ENCODE results near the gene LSS.
"Not testable (repeated sequence)": the region's sequence is repeated elsewhere in the genome, so short reads cannot be mapped to it uniquely, and the experiment has no call there.

LSS gene

GRCh38 chr21:46178961-46179360, 49.6 kb downstream of the LSS start:
- H3K4me1 ChIP-seq (ENCODE audit: control insufficient read depth, insufficient read depth, low read length) = no peaks in the 10 kb centered on the region; the same call in 1 of the 2 replicates
- no peak overlapping the region for H3K4me3 ChIP-seq (ENCODE audit: low read length)
- WGBS (ENCODE audit: insufficient coverage, insufficient read length) = no CpG with 5 or more reads among the region's 4 CpGs
- no peak overlapping the region for H3K27ac ChIP-seq (ENCODE audit: low read length)
- DNase-seq (ENCODE audit: low read depth, low spot score) = no peak
- H3K9me3 ChIP-seq (ENCODE audit: control insufficient read depth, insufficient read depth, low read length) = no peaks in the 10 kb centered on the region
- peaks cover 2% of the 10 kb centered on the region; the same call in 1 of the 2 replicates for H3K36me3 ChIP-seq (ENCODE audit: control insufficient read depth, insufficient read depth, low read length)
- H3K27me3 ChIP-seq (ENCODE audit: control insufficient read depth, insufficient read depth, low read length) = no peaks in the 10 kb centered on the region

GRCh38 chr21:46176443-46177129, 52.0 kb downstream of the LSS start:
- not testable (repeated sequence) for H3K27ac ChIP-seq (ENCODE audit: low read length); H3K36me3 ChIP-seq (ENCODE audit: control insufficient read depth, insufficient read depth, low read length); H3K9me3 ChIP-seq (ENCODE audit: control insufficient read depth, insufficient read depth, low read length); H3K27me3 ChIP-seq (ENCODE audit: control insufficient read depth, insufficient read depth, low read length); DNase-seq (ENCODE audit: low read depth, low spot score); H3K4me3 ChIP-seq (ENCODE audit: low read length); H3K4me1 ChIP-seq (ENCODE audit: control insufficient read depth, insufficient read depth, low read length)
- WGBS (ENCODE audit: insufficient coverage, insufficient read length) = no CpG with 5 or more reads among the region's 3 CpGs

DNA sequence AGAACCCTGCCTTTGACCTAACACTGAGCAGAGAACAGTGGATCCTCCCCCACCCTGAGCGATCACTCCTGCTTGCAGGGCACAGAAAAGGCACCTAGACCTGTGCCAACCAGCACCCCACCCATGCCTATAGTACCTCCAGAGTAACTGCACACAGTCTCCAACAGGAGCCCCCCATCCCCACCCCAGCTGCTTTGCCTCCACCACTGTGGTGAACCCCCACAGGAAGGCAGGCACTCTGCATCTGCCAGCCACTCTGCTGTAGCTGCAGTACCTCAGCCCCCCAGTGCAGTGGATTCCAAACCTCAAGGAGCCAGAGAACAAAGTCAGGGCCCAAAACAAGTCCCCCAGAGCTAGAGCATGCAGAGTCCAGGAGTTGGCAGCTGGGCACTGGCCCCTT, 55.0 kb downstream of the LSS start:
- no peak overlapping the region for H3K27ac ChIP-seq (ENCODE audit: low read length)
- WGBS (ENCODE audit: insufficient coverage, insufficient read length) = no CpG with 5 or more reads among the region's 1 CpG
- no peaks in the 10 kb centered on the region for H3K4me1 ChIP-seq (ENCODE audit: control insufficient read depth, insufficient read depth, low read length)
- no peaks in the 10 kb centered on the region for H3K27me3 ChIP-seq (ENCODE audit: control insufficient read depth, insufficient read depth, low read length)
- H3K4me3 ChIP-seq (ENCODE audit: low read length) = no peak overlapping the region; the same call in 1 of the 2 replicates
- DNase-seq (ENCODE audit: low read depth, low spot score) = no peak
- no peaks in the 10 kb centered on the region; the same call in 1 of the 2 replicates for H3K9me3 ChIP-seq (ENCODE audit: control insufficient read depth, insufficient read depth, low read length)
- no peaks in the 10 kb centered on the region for H3K36me3 ChIP-seq (ENCODE audit: control insufficient read depth, insufficient read depth, low read length)

GRCh38 chr21:46172863-46173528, 55.6 kb downstream of the LSS start:
- H3K27ac ChIP-seq (ENCODE audit: low read length) = no peak overlapping the region
- no peaks in the 10 kb centered on the region for H3K27me3 ChIP-seq (ENCODE audit: control insufficient read depth, insufficient read depth, low read length)
- DNase-seq (ENCODE audit: low read depth, low spot score) = no peak
- no peaks in the 10 kb centered on the region; the same call in 1 of the 2 replicates for H3K9me3 ChIP-seq (ENCODE audit: control insufficient read depth, insufficient read depth, low read length)
- WGBS (ENCODE audit: insufficient coverage, insufficient read length) = no CpG with 5 or more reads among the region's 6 CpGs
- H3K4me3 ChIP-seq (ENCODE audit: low read length) = no peak overlapping the region; the same call in 1 of the 2 replicates
- no peaks in the 10 kb centered on the region; the same call in 1 of the 2 replicates for H3K36me3 ChIP-seq (ENCODE audit: control insufficient read depth, insufficient read depth, low read length)
- H3K4me1 ChIP-seq (ENCODE audit: control insufficient read depth, insufficient read depth, low read length) = no peaks in the 10 kb centered on the region; the same call in 1 of the 2 replicates

DNA sequence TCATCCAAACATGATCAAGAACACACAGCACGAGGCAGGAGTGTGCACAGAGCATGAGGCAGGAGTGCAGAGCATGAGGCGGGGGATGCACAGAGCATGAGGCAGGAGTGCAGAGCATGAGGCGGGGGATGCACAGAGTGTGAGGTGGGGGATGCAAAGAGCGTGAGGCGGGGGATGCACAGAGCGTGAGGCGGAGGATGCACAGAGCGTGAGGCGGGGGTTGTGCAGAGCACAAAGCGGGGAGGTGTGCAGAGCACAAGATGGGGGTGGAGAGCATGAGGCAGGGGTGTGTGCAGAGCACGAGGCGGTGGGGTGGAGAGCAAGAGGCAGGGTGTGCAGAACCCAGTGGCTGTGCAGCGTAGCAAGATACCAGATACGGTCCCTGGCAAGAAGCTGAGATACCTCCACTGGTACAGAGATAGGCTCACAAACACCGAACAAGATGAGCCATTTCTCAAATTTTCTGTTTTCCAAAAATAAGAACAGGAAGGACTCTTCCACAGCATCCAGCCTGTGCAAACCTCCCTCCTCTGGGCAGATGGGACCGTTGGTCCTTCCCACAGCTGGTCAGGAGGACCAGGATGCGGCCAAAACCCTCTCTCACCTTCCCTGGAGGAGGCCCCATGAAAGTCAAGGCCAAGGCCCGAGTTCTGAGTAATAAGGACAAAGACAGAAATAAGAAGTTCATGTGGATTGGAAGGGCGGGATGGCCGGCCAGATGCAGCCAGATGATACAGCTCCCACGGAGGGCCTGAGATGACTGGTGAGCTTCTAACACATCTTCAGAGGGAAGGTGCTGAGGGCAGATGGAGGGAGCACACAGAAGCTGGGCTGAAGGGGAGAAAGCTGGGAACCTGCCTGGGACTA, 56.3 kb downstream of the LSS start:
- Histone ChIP-seq H3K4me3 (ENCODE audit: low read length) (no peak overlapping the region), H3K27ac (ENCODE audit: low read length) (no peak overlapping the region), H3K9me3 (ENCODE audit: control insufficient read depth, insufficient read depth, low read length) (no peaks in the 10 kb centered on the region; the same call in 1 of the 2 replicates), H3K4me1 (ENCODE audit: control insufficient read depth, insufficient read depth, low read length) (no peaks in the 10 kb centered on the region; the same call in 1 of the 2 replicates), H3K27me3 (ENCODE audit: control insufficient read depth, insufficient read depth, low read length) (no peaks in the 10 kb centered on the region), H3K36me3 (ENCODE audit: control insufficient read depth, insufficient read depth, low read length) (no peaks in the 10 kb centered on the region; the same call in 1 of the 2 replicates)
- no CpG with 5 or more reads among the region's 21 CpGs for WGBS (ENCODE audit: insufficient coverage, insufficient read length)
- DNase-seq (ENCODE audit: low read depth, low spot score) = no peak

- H3K36me3 ChIP-seq (ENCODE audit: control insufficient read depth, insufficient read depth, low read length) = no peaks in the 10 kb centered on the region; the same call in 1 of the 2 replicates
- H3K9me3 ChIP-seq (ENCODE audit: control insufficient read depth, insufficient read depth, low read length) = no peaks in the 10 kb centered on the region; the same call in 1 of the 2 replicates
- no CpG with 5 or more reads among the region's 2 CpGs for WGBS (ENCODE audit: insufficient coverage, insufficient read length)
- no peaks in the 10 kb centered on the region for H3K27me3 ChIP-seq (ENCODE audit: control insufficient read depth, insufficient read depth, low read length)
- no peak overlapping the region for H3K4me3 ChIP-seq (ENCODE audit: low read length)
- DNase-seq (ENCODE audit: low read depth, low spot score) = no peak
- H3K4me1 ChIP-seq (ENCODE audit: control insufficient read depth, insufficient read depth, low read length) = no peaks in the 10 kb centered on the region; the same call in 1 of the 2 replicates
- no peak overlapping the region for H3K27ac ChIP-seq (ENCODE audit: low read length)
These were observed 57.0 kb downstream of the LSS start for GRCh38 chr21:46171585-46171984.

DNA sequence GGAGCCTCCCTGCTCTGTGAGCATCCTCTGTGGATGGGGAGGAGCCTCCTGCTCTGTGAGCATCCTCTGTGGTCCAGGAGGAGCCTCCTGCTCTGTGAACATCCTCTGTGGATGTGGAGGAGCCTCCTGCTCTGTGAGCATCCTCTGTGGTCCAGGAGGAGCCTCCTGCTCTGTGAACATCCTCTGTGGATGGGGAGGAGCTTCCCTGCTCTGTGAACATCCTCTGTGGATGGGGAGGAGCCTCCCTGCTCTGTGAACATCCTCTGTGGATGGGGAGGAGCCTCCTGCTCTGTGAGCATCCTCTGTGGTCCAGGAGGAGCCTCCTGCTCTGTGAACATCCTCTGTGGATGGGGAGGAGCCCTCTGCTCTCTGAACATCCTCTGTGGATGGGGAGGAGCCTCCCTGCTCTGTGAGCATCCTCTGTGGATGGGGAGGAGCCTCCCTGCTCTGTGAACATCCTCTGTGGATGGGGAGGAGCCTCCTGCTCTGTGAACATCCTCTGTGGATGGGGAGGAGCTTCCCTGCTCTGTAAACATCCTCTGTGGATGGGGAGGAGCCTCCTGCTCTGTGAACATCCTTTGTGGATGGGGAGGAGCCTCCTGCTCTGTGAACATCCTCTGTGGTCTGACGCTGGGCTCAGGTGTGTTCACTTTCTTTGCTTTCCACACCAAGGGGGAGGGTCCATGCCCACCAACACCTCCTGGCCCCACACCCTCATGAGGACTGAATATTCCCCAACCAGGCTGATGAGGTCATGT, 58.0 kb downstream of the LSS start:
- H3K27me3 ChIP-seq (ENCODE audit: control insufficient read depth, insufficient read depth, low read length); H3K9me3 ChIP-seq (ENCODE audit: control insufficient read depth, insufficient read depth, low read length); H3K27ac ChIP-seq (ENCODE audit: low read length); H3K4me3 ChIP-seq (ENCODE audit: low read length); DNase-seq (ENCODE audit: low read depth, low spot score); H3K36me3 ChIP-seq (ENCODE audit: control insufficient read depth, insufficient read depth, low read length); H3K4me1 ChIP-seq (ENCODE audit: control insufficient read depth, insufficient read depth, low read length): not testable (repeated sequence)
- WGBS (ENCODE audit: insufficient coverage, insufficient read length) = no CpG with 5 or more reads among the region's 1 CpG

DNA sequence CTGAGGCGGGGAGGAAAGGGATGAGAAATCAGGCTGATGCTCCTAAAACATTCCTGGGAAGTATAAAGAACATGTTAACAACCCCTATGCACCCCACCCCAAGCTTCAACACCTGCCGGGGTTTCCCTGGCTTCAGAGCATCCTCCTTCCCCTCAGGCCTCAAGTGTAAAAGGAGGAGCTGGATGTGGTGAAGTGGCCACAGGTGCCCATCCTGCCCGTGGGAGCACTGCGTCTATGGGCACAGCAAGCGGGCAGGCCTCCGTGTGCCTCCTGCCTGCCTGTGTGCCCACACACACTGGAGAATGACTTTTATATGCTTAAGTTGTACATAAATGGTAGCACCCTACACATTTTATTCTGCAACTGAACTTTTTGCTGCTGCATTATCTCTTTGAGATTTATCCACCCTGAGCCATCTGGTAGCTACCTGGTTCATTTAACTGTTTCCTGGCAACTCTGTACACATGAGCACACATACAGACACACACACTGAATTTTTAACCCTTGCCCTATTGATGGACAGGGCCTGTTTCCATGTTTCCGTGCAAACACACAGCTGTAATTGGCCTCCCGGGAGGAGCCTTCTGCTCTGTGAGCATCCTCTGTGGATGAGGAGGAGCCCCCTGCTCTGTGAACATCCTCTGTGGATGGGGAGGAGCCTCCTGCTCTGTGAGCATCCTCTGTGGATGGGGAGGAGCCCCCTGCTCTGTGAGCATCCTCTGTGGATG, 59.8 kb downstream of the LSS start:
- WGBS (ENCODE audit: insufficient coverage, insufficient read length) = no CpG with 5 or more reads among the region's 8 CpGs
- no peak for DNase-seq (ENCODE audit: low read depth, low spot score)
- Histone ChIP-seq H3K36me3 (ENCODE audit: control insufficient read depth, insufficient read depth, low read length) (no peaks in the 10 kb centered on the region; the same call in 1 of the 2 replicates), H3K27ac (ENCODE audit: low read length) (no peak overlapping the region), H3K9me3 (ENCODE audit: control insufficient read depth, insufficient read depth, low read length) (no peaks in the 10 kb centered on the region; the same call in 1 of the 2 replicates), H3K4me1 (ENCODE audit: control insufficient read depth, insufficient read depth, low read length) (no peaks in the 10 kb centered on the region; the same call in 1 of the 2 replicates), H3K4me3 (ENCODE audit: low read length) (no peak overlapping the region), H3K27me3 (ENCODE audit: control insufficient read depth, insufficient read depth, low read length) (no peaks in the 10 kb centered on the region)

- Histone ChIP-seq H3K4me3 (ENCODE audit: low read length) (no peak overlapping the region), H3K36me3 (ENCODE audit: control insufficient read depth, insufficient read depth, low read length) (no peaks in the 10 kb centered on the region; the same call in 1 of the 2 replicates), H3K9me3 (ENCODE audit: control insufficient read depth, insufficient read depth, low read length) (no peaks in the 10 kb centered on the region; the same call in 1 of the 2 replicates), H3K27ac (ENCODE audit: low read length) (no peak overlapping the region), H3K27me3 (ENCODE audit: control insufficient read depth, insufficient read depth, low read length) (no peaks in the 10 kb centered on the region), H3K4me1 (ENCODE audit: control insufficient read depth, insufficient read depth, low read length) (no peaks in the 10 kb centered on the region; the same call in 1 of the 2 replicates)
- no CpG with 5 or more reads among the region's 14 CpGs for WGBS (ENCODE audit: insufficient coverage, insufficient read length)
- no peak for DNase-seq (ENCODE audit: low read depth, low spot score)
These were observed 60.3 kb downstream of the LSS start for GRCh38 chr21:46168238-46168637.

Data from iPS DF 6.9 (cell line).